ENCODE results near the gene GABRA5.
"Not testable (repeated sequence)": the region's sequence is repeated elsewhere in the genome, so short reads cannot be mapped to it uniquely, and the experiment has no call there.

DNA sequence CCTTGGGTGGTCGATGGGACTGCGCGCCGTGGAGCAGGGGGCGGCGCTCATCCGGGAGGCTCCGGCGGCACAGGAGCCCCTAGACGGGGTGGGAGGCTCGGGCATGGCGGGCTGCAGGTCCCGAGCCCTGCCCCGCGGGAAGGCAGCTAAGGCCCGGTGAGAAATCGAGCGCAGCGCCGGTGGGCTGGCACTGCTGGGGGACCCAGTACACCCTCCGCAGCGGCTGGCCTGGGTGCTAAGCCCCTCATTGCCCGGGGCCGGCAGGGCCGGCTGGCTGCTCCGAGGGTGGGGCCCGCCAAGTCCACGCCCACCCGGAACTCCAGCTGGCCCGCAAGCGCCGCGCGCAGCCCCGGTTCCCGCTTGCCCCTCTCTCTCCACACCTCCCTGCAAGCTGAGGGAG is 35.7 kb upstream of the GABRA5 start:
- not testable (repeated sequence) for TF ChIP-seq EZH2 (IDR thresholded peaks at IDR 0.05; ENCODE audit: borderline replicate concordance, insufficient read depth, low read depth, low read length, poor library complexity, severe bottlenecking)
- TF ChIP-seq, protein P1, sequence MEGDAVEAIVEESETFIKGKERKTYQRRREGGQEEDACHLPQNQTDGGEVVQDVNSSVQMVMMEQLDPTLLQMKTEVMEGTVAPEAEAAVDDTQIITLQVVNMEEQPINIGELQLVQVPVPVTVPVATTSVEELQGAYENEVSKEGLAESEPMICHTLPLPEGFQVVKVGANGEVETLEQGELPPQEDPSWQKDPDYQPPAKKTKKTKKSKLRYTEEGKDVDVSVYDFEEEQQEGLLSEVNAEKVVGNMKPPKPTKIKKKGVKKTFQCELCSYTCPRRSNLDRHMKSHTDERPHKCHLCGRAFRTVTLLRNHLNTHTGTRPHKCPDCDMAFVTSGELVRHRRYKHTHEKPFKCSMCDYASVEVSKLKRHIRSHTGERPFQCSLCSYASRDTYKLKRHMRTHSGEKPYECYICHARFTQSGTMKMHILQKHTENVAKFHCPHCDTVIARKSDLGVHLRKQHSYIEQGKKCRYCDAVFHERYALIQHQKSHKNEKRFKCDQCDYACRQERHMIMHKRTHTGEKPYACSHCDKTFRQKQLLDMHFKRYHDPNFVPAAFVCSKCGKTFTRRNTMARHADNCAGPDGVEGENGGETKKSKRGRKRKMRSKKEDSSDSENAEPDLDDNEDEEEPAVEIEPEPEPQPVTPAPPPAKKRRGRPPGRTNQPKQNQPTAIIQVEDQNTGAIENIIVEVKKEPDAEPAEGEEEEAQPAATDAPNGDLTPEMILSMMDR (IDR thresholded peaks at IDR 0.05), result not testable (repeated sequence)

Measured in B cell (primary cell).